ENCODE measurements around the gene ARVCF.
A peak's percentile ranks its signal among the peaks of the same experiment; 100 is the strongest.

The ARVCF gene, protein sequence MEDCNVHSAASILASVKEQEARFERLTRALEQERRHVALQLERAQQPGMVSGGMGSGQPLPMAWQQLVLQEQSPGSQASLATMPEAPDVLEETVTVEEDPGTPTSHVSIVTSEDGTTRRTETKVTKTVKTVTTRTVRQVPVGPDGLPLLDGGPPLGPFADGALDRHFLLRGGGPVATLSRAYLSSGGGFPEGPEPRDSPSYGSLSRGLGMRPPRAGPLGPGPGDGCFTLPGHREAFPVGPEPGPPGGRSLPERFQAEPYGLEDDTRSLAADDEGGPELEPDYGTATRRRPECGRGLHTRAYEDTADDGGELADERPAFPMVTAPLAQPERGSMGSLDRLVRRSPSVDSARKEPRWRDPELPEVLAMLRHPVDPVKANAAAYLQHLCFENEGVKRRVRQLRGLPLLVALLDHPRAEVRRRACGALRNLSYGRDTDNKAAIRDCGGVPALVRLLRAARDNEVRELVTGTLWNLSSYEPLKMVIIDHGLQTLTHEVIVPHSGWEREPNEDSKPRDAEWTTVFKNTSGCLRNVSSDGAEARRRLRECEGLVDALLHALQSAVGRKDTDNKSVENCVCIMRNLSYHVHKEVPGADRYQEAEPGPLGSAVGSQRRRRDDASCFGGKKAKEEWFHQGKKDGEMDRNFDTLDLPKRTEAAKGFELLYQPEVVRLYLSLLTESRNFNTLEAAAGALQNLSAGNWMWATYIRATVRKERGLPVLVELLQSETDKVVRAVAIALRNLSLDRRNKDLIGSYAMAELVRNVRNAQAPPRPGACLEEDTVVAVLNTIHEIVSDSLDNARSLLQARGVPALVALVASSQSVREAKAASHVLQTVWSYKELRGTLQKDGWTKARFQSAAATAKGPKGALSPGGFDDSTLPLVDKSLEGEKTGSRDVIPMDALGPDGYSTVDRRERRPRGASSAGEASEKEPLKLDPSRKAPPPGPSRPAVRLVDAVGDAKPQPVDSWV

DNA sequence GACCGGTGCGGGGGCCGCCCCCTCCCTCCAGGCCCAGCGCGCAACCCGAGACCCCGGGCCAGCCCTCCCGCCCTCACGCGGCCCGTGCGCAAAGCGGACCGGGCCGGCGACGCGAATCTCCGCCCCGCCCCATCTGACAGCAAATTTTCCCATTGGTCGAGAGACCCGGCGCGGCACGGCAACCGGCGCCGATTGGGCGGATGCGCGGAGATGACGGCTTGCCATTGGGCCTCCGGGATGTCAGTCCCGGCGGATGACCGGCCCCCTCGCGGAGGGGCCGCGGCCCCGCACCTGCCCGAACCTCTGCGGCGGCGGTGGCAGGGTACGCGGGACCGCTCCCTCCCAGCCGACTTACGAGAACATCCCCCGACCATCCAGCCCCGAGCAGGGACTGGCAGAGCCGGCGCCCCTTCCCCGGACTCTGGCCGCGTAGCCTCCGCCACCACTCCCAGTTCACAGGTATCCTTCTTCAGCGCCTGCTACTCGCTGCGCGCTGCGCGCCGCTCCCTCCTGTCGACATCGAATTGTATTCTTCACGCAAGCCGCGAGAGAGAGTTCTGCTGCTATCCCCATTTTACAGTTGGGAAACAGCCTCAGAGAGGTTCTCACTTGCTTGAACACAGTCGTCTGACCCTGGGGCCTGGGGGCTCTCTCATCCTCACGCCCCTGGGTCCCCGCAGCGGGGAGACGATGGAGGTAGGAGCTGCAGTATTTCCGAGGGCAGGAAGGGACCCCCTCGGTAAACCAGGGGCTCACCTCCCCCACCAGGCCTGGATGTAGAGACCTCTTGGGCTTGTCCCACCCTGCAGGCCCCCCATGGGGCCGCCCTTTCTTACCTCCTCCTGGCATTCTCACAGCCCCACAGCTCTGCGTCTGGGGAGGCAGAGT is at the start of gene ARVCF:
ARVCF (minus strand) TSS at position 90 of the 888 bp plus-strand sequence. CDS start 26,029 bp downstream, outside the sequence.
- peak; percentile 87 for DNase-seq (ENCODE audit: low spot score)

DNA sequence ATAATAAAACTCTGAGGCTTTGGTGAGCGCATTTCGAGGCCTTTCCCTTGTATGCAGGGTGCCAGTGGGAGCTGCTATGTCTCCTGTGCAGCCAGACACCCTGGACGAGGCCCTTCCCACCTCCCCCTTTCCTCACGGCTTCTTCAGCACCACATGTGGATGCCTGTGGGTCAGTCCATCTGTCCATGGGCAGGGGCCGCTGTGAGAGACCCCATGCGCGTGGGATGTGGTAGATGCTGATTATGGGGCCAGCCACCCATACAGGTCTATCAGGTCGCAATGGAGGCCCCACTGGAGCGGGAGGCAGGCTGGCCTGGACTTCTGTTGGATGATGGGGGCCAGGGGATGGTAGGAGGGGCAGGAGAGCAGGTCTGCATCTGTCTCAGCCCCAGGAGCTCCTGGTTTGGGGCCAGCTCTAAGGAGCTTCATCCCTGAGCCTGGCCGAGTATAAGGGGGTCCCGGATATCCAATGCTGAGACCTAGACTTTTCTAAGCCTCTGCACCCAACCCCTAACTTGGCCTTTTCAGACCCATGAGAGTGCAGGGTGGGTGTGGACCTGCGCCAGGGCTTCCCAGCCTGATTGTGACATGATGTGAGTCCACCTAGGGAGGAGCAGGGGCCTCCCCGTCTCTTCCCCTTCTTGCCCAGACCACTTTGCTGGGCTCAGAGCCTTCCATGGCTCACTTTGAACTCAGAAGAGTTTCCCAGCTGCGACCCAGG is 49.4 kb upstream of the ARVCF start:
- DNase-seq (ENCODE audit: low spot score) = no peak

DNA sequence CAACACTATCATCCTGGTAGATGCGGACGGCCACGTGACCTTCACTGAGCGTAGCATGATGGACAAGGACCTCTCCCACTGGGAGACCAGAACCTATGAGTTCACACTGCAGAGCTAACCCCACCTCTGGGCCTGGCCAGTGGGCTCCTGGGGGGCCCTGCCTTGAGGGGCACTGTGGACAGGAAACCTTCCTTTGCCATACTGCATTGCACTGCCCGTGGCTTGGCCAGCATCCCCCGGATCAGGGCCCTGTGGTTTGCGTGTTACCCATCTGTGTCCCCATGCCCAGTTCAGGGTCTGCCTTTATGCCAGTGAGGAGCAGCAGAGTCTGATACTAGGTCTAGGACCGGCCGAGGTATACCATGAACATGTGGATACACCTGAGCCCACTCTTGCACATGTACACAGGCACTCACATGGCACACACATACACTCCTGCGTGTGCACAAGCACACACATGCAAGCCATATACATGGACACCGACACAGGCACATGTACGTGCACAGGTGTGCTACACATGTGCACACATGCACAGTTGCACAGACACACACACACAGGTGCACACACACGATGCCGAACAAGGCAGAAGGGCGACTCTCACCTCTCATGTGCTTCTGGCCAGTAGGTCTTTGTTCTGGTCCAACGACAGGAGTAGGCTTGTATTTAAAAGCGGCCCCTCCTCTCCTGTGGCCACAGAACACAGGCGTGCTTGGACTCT is 48.1 kb upstream of the ARVCF start:
- DNase-seq (ENCODE audit: low spot score) = no peak

DNA sequence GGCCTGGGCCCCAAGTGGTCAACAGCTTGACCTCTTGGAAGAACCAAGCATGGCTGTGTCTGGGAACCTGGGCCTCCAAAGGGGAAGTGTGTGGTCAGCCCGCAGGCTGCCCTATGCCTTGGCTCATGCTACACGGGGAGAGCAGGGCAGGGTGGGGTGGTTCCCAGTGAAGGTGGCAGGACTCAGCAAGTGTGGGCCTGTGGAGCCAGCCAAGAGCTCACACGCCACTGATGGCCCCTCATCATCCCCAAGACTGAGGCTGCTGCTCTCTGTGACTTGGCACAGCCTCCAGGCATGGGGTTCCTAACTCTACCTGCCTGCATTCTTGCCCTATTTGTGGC is 47.5 kb upstream of the ARVCF start:
- no peak for DNase-seq (ENCODE audit: low spot score)

DNA sequence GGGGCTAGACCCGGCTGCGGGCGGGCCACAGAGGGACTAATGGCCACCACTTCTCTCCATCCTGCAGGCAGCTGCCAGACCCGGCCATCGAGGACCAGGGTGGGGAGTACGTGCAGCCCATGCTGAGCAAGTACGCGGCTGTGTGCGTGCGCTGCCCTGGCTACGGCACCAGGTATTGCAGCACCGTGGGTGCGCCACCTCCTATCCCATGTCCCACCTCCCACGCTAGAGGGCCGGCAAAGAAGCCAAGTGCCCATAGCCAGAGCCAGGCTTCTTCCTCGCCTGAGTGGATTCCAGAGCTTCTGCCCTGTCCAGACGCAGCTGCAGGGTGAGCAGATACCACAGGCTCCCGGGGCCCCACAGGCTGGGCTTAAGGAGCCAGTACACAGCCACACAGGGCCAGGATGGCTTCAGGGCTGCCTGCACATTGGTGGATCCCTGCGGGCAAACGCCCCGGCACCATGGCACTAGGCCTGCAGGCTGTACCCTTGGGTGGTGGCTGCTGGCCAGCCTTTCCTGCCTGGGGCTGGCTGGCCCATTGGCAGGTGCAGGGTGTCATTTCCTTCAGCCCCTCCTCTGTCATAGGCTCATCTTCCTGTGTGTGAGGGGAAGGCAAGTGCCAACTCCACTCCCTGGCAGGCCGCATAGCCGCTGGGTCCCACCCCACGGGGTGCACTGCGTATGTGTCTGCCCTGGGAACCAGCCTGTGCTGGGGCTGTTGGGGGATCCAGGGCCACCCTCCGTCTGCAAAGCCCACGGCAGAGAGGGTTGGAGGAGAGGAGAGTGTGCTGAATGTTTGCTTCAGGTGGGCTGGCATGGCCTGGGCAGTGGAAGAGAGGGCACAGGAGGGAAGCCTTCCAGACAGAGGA is 46.9 kb upstream of the ARVCF start:
- no peak for DNase-seq (ENCODE audit: low spot score)

DNA sequence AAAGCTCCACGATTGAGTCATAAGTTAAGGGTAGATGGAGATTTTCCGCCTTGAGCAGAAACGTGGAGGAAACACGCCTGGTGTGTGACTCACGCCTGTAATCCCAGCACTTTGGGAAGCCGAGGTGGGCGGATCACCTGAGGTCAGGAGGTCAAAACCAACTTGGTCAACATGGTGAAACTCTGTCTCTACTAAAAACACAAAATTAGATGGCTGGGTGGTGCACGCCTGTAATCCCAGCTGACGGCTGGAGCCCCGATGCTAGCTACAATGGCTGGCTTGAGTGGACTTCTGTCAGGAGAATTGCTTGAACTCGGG is 46.1 kb upstream of the ARVCF start:
- no peak for DNase-seq (ENCODE audit: low spot score)

DNA sequence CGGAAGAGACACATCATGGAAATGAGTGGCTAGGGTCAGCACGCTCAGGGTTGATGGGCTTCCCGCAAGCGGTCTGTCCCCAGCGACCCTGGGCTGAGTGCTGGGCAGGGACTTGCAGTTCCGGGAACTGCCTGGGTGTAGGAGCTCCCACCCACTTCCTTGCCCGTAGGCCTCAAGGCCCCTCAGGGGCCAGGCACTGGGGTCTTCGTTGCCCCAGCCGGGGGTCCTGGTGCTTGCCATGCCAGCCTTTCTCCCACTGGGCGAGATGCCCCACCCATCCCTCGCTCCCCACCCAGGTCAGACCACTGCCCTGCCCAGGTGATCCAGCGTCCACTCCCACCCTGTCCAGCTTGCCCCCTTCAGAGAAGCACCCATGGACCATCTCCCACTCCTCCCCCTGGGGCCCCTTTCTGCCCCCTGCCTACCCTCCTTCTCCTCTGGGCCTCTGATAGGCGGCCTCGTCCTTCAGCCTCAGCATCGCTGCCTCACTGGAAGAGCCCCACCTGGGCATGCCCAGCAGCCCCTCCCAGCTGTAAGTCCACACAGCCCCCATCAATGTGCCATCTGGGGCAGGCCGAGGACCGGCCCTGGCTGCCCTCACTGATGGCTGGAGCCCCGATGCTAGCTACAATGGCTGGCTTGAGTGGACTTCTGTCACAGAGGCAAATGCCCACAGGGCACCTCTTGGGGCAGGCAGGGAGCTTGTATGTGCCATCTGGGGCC is 45.6 kb upstream of the ARVCF start:
- DNase-seq (ENCODE audit: low spot score) = no peak

DNA sequence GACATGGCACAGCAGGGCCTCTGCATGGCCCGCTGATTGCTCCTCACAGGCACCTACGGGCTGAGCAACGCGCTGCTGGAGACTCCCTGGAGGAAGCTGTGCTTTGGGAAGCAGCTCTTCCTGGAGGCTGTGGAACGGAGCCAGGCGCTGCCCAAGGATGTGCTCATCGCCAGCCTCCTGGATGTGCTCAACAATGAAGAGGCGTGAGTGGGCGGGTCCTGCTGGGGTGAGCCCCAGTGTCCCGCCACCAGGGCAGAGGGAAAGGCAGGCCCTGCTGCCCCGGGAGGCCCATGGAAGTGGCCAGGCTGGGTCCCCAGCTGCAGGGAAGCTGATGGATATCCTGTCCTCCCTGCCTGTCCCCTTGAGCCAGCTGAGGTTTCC is 44.8 kb upstream of the ARVCF start:
- DNase-seq (ENCODE audit: low spot score) = no peak

DNA sequence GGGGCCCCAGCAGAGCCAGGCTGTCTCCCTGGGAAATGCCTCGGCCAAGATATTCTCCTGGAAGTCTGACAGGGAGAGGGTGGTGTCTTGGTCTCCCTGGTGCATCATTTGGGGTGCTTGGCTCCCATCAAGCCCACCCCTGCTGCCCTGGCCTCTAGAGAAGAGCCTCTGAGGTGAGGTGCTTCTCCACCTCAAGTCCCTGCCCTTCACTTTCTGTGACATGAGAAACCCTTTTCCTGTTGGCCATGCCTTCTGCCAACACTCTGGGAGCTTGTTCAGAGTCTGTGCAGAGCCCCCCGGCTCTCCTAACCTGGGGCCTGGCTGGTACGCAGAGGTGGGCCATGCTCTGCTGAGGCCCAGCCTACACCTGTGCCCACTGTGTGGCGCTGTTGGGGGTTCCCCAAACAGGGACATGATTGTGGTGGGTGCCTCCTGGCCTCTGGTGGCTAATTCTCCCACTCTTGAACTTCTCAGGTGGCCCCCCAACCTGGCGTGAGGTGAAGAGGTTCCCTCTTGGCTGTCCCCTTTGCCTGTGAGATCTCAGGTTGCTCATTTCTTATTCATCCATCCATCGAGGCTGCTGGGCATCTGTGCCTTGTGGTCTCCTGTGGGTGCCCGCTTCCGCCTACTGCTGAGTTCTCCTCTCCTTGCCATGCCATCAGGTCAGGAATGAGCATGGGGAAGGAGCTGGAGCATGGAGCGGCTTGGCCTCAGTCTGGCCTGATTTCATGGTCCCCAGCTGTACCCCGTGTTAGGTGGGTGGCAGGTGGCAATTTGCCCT is 44.3 kb upstream of the ARVCF start:
- DNase-seq (ENCODE audit: low spot score) = no peak

DNA sequence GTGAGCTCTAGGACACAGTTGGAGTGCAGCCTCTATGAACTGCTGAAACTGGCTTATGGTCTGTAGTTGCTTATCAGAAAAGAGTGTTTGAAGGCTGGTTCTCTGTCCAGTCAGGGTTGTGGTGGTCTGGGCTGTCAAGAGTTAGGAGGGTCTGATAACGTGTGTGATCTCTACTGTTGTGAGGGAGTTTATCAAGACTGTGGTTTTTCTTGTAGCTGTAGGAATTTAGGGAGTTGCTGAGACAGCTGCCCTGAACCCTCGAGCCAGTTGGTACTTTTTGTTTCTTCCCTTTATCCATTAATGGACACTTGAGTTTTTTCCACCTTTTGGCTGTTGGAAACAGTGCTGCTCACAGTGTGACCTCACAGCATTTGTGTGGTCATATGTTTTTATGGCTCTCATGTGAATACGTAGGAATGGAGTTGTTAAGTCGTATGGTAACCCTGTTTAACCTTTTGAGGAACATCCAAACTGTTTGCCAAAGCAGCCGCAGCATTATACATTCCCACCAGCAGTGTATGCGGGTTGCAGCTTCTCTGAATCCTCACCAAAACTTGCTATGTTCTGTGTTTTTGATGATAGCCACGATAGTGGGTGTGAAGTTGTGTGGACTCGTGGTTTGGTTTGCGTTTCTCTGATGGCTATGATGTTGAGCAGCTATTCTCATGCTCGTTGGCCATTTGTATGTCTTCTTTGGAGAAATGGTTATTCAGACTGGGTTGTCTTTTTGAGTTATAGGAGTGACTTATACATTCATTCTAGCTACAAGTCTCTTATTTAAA is 42.6 kb upstream of the ARVCF start:
- no peak for DNase-seq (ENCODE audit: low spot score)

DNA sequence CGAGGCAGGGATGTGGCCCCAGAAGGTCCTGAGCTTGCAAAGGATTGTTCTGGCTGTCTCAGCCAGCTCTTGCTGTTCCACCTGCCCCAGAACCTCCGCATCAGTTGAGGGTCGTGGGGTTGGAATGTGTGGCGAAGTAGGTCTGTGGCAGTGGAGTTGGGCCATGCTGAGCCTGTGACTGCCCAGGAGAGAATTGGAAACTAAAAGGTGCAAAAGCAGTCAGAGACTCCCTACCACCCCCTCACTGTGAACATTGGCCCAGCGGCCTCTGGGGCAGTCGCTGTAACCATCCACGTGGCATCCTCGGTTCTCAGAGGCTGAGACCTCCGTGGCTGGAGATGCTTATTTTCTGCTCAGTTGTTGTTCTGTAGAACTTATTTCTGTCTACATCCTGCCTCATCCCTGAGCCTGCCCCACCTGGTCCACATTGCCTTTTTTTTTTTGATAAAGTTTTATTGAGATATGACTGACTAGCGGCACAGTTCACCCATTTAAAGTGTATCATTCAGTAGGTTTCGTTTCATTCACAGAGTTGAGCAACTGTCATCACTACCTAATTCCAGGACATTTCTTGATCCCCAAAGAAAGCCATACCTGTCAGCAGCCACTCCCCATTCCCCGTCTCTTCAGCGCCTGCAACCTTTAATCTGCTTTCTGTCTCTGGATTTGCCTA is 41.1 kb upstream of the ARVCF start:
- DNase-seq (ENCODE audit: low spot score) = no peak

DNA sequence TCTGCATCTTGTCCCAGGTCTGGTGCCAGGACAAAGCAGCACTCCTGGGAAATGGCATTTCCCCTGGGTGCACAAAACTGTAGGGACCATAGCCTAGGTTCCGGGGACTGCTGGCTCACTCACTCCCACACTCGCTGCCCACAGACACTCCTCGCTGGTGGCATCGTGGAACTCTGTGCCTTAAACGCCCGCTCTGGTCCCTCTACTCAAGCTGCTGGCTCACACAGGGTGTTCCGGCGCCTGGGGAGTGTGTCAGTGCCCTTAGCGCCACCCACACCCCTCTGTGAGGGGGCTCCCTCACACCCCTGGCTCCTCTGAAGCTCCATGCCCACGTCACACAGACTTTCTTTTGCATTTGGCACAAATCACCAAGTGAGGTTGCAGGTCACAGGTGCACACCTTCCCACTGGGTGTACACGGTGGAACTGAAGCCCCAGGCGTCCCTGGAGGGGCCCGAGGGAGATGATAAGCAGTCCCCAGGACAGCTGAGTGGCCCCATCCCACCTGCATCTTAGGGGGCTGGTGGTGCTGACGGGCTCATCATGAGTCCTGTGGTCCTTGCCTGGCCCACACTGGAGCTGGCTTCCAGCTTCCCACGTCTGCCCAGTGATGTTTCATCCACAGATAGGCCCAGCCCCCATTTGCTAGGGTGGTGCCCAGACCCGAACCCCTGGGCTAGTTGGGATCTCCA is 40.2 kb upstream of the ARVCF start:
- DNase-seq (ENCODE audit: low spot score) = no peak

DNA sequence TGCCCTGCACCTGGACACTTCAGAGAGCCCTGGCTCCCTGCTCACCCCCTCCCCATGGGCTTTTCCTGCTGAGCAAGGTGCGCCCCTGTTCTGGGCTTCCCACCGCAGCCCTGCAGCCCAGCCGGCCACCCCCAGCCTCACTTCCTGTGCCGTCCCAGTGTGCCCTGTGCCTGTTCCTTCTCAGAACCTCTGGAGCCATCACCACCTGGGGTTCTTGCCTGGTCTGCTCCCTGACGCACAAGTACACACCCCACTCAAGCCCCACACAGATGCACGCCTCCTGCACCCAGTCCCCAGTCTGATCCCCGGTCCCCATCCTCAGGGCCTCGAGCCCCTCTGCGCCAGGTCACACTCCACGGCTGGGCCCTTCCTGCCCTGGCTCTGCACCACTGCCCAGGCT is 39.5 kb upstream of the ARVCF start:
- no peak for DNase-seq (ENCODE audit: low spot score)

DNA sequence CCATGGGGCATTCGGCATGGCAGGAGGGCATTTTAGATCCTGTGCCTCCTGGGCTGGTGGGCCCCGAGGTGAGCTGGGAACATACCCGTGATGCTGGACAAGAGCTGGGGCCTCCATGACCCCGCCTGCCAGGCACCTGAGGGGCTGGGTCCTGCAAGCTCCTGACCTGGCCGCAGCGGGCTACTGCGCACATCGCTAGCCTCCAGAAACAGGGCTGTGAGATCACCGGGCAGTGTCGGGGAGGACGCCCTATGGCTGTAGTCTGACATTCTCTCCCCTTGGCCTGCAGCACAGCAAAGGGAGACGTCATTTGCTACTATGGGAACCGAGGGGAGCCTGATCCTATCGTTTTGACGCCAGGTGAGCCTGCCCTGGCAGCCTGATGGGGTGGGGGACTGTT is 39.0 kb upstream of the ARVCF start:
- no peak for DNase-seq (ENCODE audit: low spot score)

DNA sequence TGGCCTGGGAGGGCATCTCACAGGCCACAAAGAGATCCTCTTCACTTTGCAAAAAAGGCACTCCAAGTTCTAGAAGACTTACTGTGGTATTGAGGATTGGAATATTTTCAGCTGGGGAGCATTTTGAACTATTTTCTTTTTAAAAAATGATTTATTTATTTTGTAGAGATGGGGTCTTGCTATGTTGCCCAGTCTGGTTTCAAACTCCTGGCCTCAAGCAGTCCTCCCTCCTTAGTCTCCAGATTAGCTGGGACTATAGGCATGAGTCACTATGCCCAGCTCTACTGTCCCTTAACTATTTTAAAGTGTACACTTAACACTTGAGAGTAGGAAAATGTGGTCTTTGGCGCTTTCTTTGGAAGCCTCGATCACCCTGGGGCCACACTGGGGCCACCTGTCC is 38.5 kb upstream of the ARVCF start:
- no peak for DNase-seq (ENCODE audit: low spot score)

DNA sequence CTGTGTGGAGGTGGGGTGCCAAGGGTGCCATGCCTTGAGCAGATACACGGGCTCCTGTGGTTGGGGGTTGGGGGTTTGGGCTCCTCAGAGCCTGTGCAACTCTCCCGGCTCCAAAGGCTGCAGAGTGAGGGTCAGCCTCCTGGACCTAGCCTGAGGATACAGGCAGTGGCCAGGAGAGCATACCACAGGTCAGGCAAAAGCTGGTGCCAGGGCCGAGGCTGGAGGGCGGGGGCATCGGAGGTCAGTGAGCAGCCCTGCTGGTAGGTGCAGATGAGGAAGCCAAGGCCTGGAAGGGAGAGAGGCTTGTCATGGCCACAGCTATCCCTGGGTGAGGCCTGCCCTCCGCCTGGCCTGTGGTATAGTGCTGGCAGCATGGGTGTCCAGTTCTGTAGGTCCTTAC is 37.9 kb upstream of the ARVCF start:
- DNase-seq (ENCODE audit: low spot score) = no peak

DNA sequence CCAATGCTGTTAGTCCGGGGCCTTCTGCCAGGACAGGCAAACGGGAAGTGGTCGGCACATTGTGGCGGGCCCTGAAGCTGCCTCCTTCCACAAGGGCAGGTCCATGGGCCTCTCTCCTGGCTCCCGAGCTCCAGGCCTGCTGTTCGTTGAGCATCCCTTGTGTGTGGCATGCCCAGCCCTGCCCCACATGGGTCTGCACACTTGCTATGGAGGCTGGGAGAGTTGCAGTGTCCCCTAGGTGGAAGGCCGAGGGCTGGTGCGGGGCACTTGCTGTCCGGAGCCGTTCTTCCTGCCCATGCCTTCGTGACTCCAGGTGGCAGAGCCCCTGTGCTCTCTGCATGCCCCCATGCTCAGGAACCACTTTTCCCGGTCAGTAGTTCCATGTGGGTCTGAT is 37.4 kb upstream of the ARVCF start:
- no peak for DNase-seq (ENCODE audit: low spot score)
